ENCODE results near the gene KLHL41.
"Not testable (repeated sequence)": the region's sequence is repeated elsewhere in the genome, so short reads cannot be mapped to it uniquely, and the experiment has no call there.

Gene KLHL41

DNA sequence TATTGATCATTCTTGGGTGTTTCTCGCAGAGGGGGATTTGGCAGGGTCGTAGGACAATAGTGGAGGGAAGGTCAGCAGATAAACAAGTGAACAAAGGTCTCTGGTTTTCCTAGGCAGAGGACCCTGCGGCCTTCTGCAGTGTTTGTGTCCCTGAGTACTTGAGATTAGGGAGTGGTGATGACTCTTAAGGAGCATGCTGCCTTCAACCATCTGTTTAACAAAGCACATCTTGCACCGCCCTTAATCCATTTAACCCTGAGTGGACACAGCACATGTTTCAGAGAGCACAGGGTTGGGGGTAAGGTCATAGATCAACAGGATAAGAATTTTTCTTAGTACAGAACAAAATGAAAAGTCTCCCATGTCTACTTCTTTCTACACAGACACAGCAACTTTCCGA, 65.0 kb downstream of the KLHL41 start:
- H3K4me1 ChIP-seq (ENCODE audit: control insufficient read depth, insufficient read depth, low read length); H3K9ac ChIP-seq (ENCODE audit: low read length); H3K27me3 ChIP-seq (ENCODE audit: control insufficient read depth, insufficient read depth, low read length); H3K4me3 ChIP-seq (ENCODE audit: low read length); H3K36me3 ChIP-seq (ENCODE audit: control insufficient read depth, insufficient read depth, low read length); H3K9me3 ChIP-seq (ENCODE audit: control insufficient read depth, low read length): not testable (repeated sequence)

DNA sequence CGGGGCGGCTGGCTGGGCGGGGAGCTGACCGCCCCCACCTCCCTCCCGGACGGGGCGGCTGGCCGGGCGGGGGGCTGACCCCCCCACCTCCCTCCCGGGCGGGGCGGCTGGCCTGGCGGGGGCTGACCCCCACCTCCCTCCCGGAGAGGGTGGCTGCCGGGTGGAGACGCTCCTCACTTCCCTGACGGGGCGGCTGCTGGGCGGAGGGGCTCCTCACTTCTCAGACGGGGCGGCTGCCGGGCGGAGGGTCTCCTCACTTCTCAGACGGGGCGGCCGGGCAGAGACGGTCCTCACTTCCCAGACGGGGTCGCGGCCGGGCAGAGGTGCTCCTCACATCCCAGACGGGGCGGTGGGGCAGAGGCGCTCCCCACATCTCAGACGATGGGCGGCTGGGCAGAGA, 65.8 kb downstream of the KLHL41 start:
- not testable (repeated sequence) for H3K9ac ChIP-seq (ENCODE audit: low read length); H3K4me3 ChIP-seq (ENCODE audit: low read length); H3K4me1 ChIP-seq (ENCODE audit: control insufficient read depth, insufficient read depth, low read length); H3K36me3 ChIP-seq (ENCODE audit: control insufficient read depth, insufficient read depth, low read length); H3K27me3 ChIP-seq (ENCODE audit: control insufficient read depth, insufficient read depth, low read length); H3K9me3 ChIP-seq (ENCODE audit: control insufficient read depth, low read length)

All from mucosa of stomach (tissue), 1 donor.